T-helper 17 cell (primary cell): ENCODE data around the gene PRAC2. TPM values are rescaled to one million over a fixed set of nuclear protein-coding genes. Genes with fewer than 3 reads are reported as not detected.
A peak's percentile ranks its signal among the peaks of the same experiment; 100 is the strongest.

Source experiments
- ATAC-seq: fragments of 150-1000 bp; cut with Tn5 transposase; 2 replicates; pipeline ENCODE4 v1.10.0; 2021; ENCODE audit warnings: mild to moderate bottlenecking, moderate library complexity
- DNase-seq, 3 donors: peaks; one replicate each; pipeline versions ENCODE4 v3.0.0 to v3.0.0-alpha.2; 2020 to 2021
- H3K9me3 ChIP-seq: one replicate; pipeline ENCODE4 v1.7.0; 2013; ENCODE audit warnings: low read length, mild to moderate bottlenecking; ENCODE audit not compliant: control insufficient read depth, poor library complexity, severe bottlenecking
- H3K27ac Mint-ChIP-seq: one replicate; pipeline ENCODE4 v1.8.0; 2022; ENCODE audit warnings: mild to moderate bottlenecking, moderate library complexity, mixed read lengths
- H3K27me3 Mint-ChIP-seq: one replicate; pipeline ENCODE4 v1.8.0; 2022; ENCODE audit warnings: mixed read lengths
- H3K36me3 Mint-ChIP-seq: one replicate; pipeline ENCODE4 v1.8.0; 2022; ENCODE audit warnings: low read depth, mixed read lengths
- H3K4me1 Mint-ChIP-seq: one replicate; pipeline ENCODE4 v1.8.0; 2022; ENCODE audit warnings: mild to moderate bottlenecking, mixed read lengths
- H3K4me3 Mint-ChIP-seq: one replicate; pipeline ENCODE4 v1.8.0; 2022; ENCODE audit warnings: mild to moderate bottlenecking, moderate library complexity, mixed read lengths
- total RNA-seq, 4 donors: library from RNA in 2 of 4; stranded (reverse) in 2 of 4; gene quantifications; one replicate each; pipeline ENCODE4 v1.2.3 and lab custom pipeline; 2022 to 2026

Gene PRAC2
- total RNA-seq (not detected), total RNA-seq (lab: John Stamatoyannopoulos, UW) (0 reads per million in 2 donors)

GRCh38 chr17:48722915-48723422 lies at the start of gene PRAC2:
PRAC2 (plus strand) TSS chr17:48723185; CDS start chr17:48724411, 1,226 bp downstream.
- Mint-ChIP-seq H3K36me3 (no peaks in the 10 kb centered on the region), H3K27ac (peak within 1 kb of the TSS; percentile 79), H3K4me3 (peak within 1 kb of the TSS; percentile 73), H3K4me1 (peaks cover 32% of the 10 kb centered on the region), H3K27me3 (peaks cover 93% of the 10 kb centered on the region)
- H3K9me3 ChIP-seq: no peaks in the 10 kb centered on the region
- ATAC-seq (no peak), DNase-seq (no peak)

DNA sequence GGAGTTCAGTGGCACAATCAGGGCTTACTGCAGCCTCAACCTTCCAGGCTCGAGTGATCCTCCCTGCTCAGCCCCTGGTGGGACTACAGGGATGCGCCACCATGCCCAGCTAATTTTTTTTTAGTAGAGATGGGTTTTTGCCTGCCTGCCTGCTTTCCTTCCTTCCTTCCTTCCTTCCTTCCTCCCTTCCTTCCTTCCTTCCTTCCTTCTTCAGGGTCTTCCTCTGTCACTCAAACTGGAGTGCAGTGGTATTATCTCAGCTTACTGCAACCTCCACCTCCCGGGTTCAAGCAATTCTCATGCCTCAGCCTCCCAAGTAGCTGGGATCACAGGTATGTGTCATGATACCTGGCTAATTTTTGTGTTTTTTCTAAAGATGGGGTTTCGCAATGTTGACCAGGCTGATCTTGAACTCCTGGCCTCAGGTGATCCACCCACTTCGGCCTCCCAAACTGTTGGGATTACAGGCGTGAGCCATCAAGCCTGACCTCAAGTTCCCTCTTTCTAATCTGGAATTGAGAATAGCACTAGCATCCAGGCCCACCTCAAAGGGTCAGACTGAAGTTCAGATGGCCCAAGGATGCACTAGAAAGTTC lies 45.9 kb upstream of the PRAC2 start:
- no peak for DNase-seq
- H3K27me3 Mint-ChIP-seq: peaks cover 53% of the 10 kb centered on the region
- H3K36me3 Mint-ChIP-seq: peaks cover 3% of the 10 kb centered on the region
- H3K9me3 ChIP-seq: no peaks in the 10 kb centered on the region
- peak overlapping the region; percentile 86 for H3K27ac Mint-ChIP-seq
- peaks cover 4% of the 10 kb centered on the region for H3K4me1 Mint-ChIP-seq
- ATAC-seq: no peak
- H3K4me3 Mint-ChIP-seq: no peak overlapping the region

- H3K9me3 ChIP-seq: no peaks in the 10 kb centered on the region
- DNase-seq (peak; percentile 56 to 70 (median 63)), ATAC-seq (peak; percentile 94)
- peaks cover 59% of the 10 kb centered on the region for H3K27me3 Mint-ChIP-seq
- peak overlapping the region; percentile 77 for H3K4me3 Mint-ChIP-seq
- peak overlapping the region; percentile 49 for H3K27ac Mint-ChIP-seq
- peaks cover 4% of the 10 kb centered on the region for H3K4me1 Mint-ChIP-seq
- H3K36me3 Mint-ChIP-seq: peaks cover 3% of the 10 kb centered on the region
These were observed 44.6 kb upstream of the PRAC2 start for GRCh38 chr17:48678141-48678971.

DNA sequence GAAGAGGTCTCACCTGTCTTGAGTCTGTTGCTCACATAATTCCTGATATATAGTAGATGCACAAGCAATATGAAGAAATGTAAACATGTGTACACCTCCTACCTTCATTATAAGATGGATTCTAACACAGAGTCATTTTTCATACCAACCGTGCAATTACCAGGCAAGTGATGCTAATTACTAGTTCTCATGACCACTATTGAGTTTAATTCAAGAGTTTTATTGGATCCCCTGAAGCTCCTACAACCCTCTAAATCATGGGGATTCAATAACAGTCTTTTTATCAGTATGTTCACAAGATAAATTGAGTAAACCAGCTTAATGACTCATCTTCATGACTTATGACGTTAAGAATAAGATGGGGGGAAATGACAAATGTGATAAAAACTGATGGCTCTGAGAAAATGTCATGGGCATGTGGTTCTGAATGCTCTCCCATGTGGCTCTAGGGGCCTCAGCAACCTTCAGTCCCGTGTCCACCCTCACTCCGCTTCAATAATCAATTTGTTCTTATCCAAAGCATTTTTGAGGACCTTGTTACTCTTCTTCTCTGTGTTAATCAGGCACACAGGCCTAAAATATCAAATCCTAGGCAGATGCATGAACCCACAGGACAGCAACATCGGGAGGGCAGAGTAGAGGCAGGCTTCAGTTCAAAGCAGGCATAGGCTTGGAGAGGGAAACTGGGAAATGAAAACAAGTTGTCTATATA lies 43.4 kb upstream of the PRAC2 start:
- Mint-ChIP-seq H3K27ac (no peak overlapping the region), H3K4me3 (no peak overlapping the region), H3K4me1 (peaks cover 4% of the 10 kb centered on the region), H3K27me3 (peaks cover 58% of the 10 kb centered on the region), H3K36me3 (peaks cover 3% of the 10 kb centered on the region)
- no peak for ATAC-seq
- no peak for DNase-seq
- no peaks in the 10 kb centered on the region for H3K9me3 ChIP-seq

- H3K27me3 Mint-ChIP-seq: peaks cover 51% of the 10 kb centered on the region
- peaks cover 3% of the 10 kb centered on the region for H3K36me3 Mint-ChIP-seq
- H3K4me1 Mint-ChIP-seq: peaks cover 4% of the 10 kb centered on the region
- ATAC-seq (no peak), DNase-seq (no peak)
- H3K9me3 ChIP-seq: no peaks in the 10 kb centered on the region
- no peak overlapping the region for H3K4me3 Mint-ChIP-seq
- no peak overlapping the region for H3K27ac Mint-ChIP-seq
These were observed 41.4 kb upstream of the PRAC2 start for GRCh38 chr17:48681609-48682008.

- DNase-seq (no peak), ATAC-seq (no peak)
- Mint-ChIP-seq H3K27me3 (peaks cover 24% of the 10 kb centered on the region), H3K36me3 (no peaks in the 10 kb centered on the region), H3K27ac (no peak overlapping the region), H3K4me3 (no peak overlapping the region), H3K4me1 (no peaks in the 10 kb centered on the region)
- no peaks in the 10 kb centered on the region for H3K9me3 ChIP-seq
These were observed 32.3 kb upstream of the PRAC2 start for GRCh38 chr17:48690655-48691054.

GRCh38 chr17:48692049-48692448 lies 30.9 kb upstream of the PRAC2 start:
- no peak overlapping the region for H3K4me3 Mint-ChIP-seq
- H3K36me3 Mint-ChIP-seq: no peaks in the 10 kb centered on the region
- no peak overlapping the region for H3K27ac Mint-ChIP-seq
- H3K9me3 ChIP-seq: no peaks in the 10 kb centered on the region
- ATAC-seq (no peak), DNase-seq (no peak)
- H3K4me1 Mint-ChIP-seq: no peaks in the 10 kb centered on the region
- peaks cover 36% of the 10 kb centered on the region for H3K27me3 Mint-ChIP-seq

DNA sequence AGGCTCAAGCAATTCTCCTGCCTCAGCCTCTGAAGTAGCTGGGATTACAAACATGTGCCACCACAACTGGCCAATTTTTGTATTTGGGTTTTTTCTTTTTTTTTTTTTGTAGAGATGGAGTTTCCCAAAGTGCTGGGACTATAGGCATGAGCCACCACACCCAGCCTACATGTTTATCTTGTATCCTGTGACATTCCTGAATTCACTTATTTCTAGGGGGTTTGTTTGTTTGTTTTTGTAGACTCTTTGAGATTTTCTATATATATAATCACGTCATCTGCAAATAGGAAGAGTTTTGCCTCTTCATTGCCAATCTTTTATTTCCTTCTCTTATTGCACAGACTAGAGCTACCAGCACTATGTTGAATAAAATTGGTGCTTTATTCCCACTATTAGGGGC lies 29.8 kb upstream of the PRAC2 start:
- Mint-ChIP-seq H3K4me3 (no peak overlapping the region), H3K27ac (no peak overlapping the region), H3K27me3 (peaks cover 42% of the 10 kb centered on the region), H3K4me1 (no peaks in the 10 kb centered on the region), H3K36me3 (no peaks in the 10 kb centered on the region)
- DNase-seq: no peak
- H3K9me3 ChIP-seq: no peaks in the 10 kb centered on the region
- ATAC-seq: no peak

- H3K27ac Mint-ChIP-seq: no peak overlapping the region
These were observed 21.0 kb upstream of the PRAC2 start for GRCh38 chr17:48701864-48702532.

DNA sequence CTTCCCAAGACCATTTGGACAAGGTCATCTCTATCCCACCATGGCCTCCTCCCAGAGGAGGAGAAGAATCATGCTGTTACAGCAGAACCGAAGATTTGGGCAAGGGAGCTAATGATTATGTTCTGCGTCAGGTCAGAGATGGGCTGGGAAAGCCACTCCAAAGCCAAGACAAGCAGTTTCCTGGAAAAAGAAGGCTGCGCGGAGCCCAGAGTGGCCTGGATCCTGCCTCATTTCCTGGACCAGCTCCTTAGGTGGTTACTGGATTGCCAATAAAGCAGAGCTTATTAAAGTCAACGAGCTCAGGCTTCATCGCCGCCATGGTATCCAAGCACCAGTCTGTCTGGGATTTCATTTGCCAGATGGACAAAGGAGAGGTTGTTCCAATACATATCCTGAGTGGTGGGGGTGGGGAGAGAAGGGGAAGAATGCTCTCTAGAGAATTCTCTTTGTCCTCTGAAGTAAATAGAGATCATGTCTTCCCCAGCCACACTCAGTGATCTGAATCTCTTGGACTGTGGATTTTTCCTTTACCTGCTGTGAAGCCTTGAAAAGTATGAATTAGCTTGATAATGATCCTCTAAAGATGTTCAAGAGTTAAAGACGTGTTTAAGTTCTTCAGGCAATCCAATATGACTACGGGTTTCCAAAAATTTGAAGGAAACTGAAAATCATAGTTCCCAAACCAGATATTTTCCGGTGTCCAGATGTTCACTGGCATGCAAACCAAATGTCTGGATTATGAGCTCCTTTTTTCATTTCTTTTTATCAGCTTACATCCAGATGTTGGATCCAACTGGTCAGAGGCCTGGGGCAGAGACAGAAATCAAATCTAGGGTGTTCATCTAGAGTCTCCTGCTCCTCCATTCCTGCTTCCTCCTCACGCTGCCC lies 18.4 kb upstream of the PRAC2 start:
- DNase-seq: no peak
- Mint-ChIP-seq H3K27me3 (peaks cover 92% of the 10 kb centered on the region), H3K27ac (no peak overlapping the region), H3K36me3 (peaks cover 13% of the 10 kb centered on the region), H3K4me1 (peaks cover 4% of the 10 kb centered on the region), H3K4me3 (no peak overlapping the region)
- ATAC-seq: no peak
- H3K9me3 ChIP-seq: no peaks in the 10 kb centered on the region

More at GRCh38 chr17:48701864-48702532, 21.0 kb upstream of the PRAC2 start:
- H3K36me3 Mint-ChIP-seq: peaks cover 11% of the 10 kb centered on the region
- DNase-seq: no peak
- no peaks in the 10 kb centered on the region for H3K9me3 ChIP-seq
- peaks cover 2% of the 10 kb centered on the region for H3K4me1 Mint-ChIP-seq
- ATAC-seq: no peak
- no peak overlapping the region for H3K4me3 Mint-ChIP-seq
- peaks cover 92% of the 10 kb centered on the region for H3K27me3 Mint-ChIP-seq

DNA sequence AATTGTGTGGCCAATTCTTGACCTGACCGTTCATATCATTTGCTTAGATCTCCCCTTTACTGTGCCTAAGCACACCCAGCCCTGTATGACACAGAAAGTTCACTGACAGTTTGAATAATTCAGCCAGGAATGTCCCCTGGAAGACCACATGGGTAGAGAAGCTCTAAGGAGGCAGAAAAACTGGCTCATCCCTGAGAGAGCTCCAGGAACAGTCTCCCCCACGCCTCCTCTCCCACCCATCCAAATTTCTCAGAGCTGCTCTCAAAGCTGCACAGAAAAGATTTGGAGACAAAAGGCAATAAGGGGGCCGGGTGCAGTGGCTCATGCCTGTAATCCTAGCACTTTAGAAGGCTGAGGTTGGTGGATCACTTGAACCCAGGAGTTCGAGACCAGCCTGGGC lies 11.9 kb upstream of the PRAC2 start:
- DNase-seq (no peak), ATAC-seq (no peak)
- Mint-ChIP-seq H3K36me3 (peaks cover 3% of the 10 kb centered on the region), H3K4me1 (peaks cover 2% of the 10 kb centered on the region), H3K27ac (no peak overlapping the region), H3K27me3 (peaks cover 79% of the 10 kb centered on the region), H3K4me3 (no peak overlapping the region)
- peaks cover 4% of the 10 kb centered on the region for H3K9me3 ChIP-seq
